PFSK-1 (cell line): ENCODE results near the gene KDM5B.

ENCODE experiments used
- FOXP2 ChIP-seq: optimal IDR thresholded peaks from 2 replicates; pipeline ENCODE3; 2011; ENCODE audit warnings: borderline replicate concordance, control low read depth, inconsistent platforms; ENCODE audit not compliant: insufficient read depth; ENCODE audit errors: extremely low read length, extremely low read depth
- POLR2AphosphoS5 ChIP-seq: IDR thresholded peaks from 2 replicates; pipeline ENCODE4 v1.6.1; 2012; ENCODE audit warnings: low read depth, mild to moderate bottlenecking, control low read depth, low read length, moderate library complexity
- REST ChIP-seq, 2 experiments: IDR thresholded peaks; 2 replicates each; pipeline versions ENCODE4 v1.6.1 to v1.8.0; 2011 to 2012; ENCODE audit warnings: low read depth in 2 of 2, low read length in 2 of 2, control low read depth in 1 of 2, inconsistent platforms in 1 of 2, mild to moderate bottlenecking in 1 of 2, moderate library complexity in 1 of 2; ENCODE audit not compliant: insufficient read depth in 1 of 2
- SIN3A ChIP-seq: IDR thresholded peaks from 2 replicates; pipeline ENCODE4 v1.6.1; 2012; ENCODE audit warnings: mild to moderate bottlenecking, low read length, moderate library complexity, borderline replicate concordance; ENCODE audit not compliant: insufficient read depth
- TAF1 ChIP-seq: IDR thresholded peaks from 2 replicates; pipeline ENCODE4 v1.6.1; 2012; ENCODE audit warnings: low read length, control low read depth, borderline replicate concordance; ENCODE audit not compliant: insufficient read depth

- TF ChIP-seq REST (IDR thresholded peaks at IDR 0.05; ENCODE audit: insufficient read depth in 1 of 2, low read depth in 2 of 2, low read length in 2 of 2) = no peak
- no peak for TF ChIP-seq TAF1
- TF ChIP-seq POLR2AphosphoS5 = no peak
- no peak for TF ChIP-seq SIN3A
- TF ChIP-seq FOXP2 = no peak
These were observed 103.6 kb downstream of the KDM5B start for GRCh38 chr1:202704601-202705000.
